Lower leg skin (tissue), 4 donors: Measurements from ENCODE around the gene CCDC18. TPM values are rescaled to one million over a fixed set of nuclear protein-coding genes. Genes with fewer than 3 reads are reported as not detected.
"Not testable (repeated sequence)": the region's sequence is repeated elsewhere in the genome, so short reads cannot be mapped to it uniquely, and the experiment has no call there.

Source experiments
- DNase-seq, 2 donors: peaks; one replicate each; pipeline ENCODE4 v3.0.0-alpha.2; 2019; ENCODE audit warnings: low spot score in 2 of 2
- H3K4me3 ChIP-seq: fragments of 200-600 bp; sonication (generic); 2 replicates; pipeline ENCODE4 v1.5.1; 2017; ENCODE audit warnings: mild to moderate bottlenecking, low read depth; ENCODE audit not compliant: poor library complexity, severe bottlenecking
- CTCF ChIP-seq, 3 donors: fragments of 450-650 bp; IDR thresholded peaks; one replicate each; pipeline ENCODE4 v1.5.1; 2016; ENCODE audit warnings: antibody characterized with exemption in 3 of 3, mild to moderate bottlenecking in 3 of 3, moderate library complexity in 2 of 3
- POLR2A ChIP-seq, 2 donors: fragments of 450-650 bp; IDR thresholded peaks; one replicate each; pipeline ENCODE4 v1.6.1; 2016 to 2017; ENCODE audit warnings: antibody characterized with exemption in 2 of 2, mild to moderate bottlenecking in 1 of 2, moderate library complexity in 1 of 2
- WGBS, 2 donors: methylation state at CpG; one replicate each; pipeline ENCODE4 v1.1.5; 2018; 5-methylcytosine and 5-hydroxymethylcytosine counted together
- intact Hi-C: fragments of 100-400 bp; cut with DNase I; formaldehyde crosslinking; loops from one replicate; pipeline ENCODE4 v1.15.0; 2023; ENCODE audit warnings: low total_unique reads
- total RNA-seq, 4 donors: library from RNA; depleted of rRNA; stranded (reverse); fragments of >200 nt; gene quantifications; one replicate each; pipeline ENCODE4 v1.1.0, GENCODE V29; 2016

Gene CCDC18
- total RNA-seq, 4 donors from 2014 or later = 5.8 to 8.9 (median 6.5) TPM

GRCh38 chr1:93256433-93256832 is 75.9 kb downstream of the CCDC18 start:
- WGBS, 2 donors = 93% methylated on average over 2 of the region's 2 CpGs

DNA sequence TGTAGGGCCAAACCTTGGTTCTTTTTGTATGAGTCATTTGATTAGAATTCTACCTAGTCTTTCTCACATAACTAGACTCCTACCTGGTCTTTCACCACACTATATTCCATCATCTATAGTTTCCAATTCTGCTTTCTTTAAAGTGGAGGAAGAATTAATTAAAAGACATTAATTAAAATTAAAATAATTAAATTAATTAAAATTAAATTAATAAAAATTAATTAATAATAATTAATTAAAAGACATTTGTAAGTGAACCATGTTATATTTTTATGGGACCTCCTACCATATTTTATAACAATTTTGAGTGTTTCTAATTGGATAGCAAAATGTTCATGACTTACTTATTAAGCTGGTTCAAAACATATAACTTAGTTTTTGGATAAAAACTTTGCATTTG is 77.4 kb downstream of the CCDC18 start:
- intact Hi-C loops = no loop called here
- TF ChIP-seq CTCF (IDR thresholded peaks at IDR 0.05) (no peak), POLR2A (IDR thresholded peaks at IDR 0.05) (no peak)
- H3K4me3 ChIP-seq = no peak overlapping the region
- no peak for DNase-seq

More at GRCh38 chr1:93256433-93256832, 75.9 kb downstream of the CCDC18 start:
- DNase-seq = no peak
- intact Hi-C loops = no loop called here
- no peak overlapping the region for H3K4me3 ChIP-seq
- TF ChIP-seq POLR2A (IDR thresholded peaks at IDR 0.05) (no peak), CTCF (IDR thresholded peaks at IDR 0.05) (no peak)

GRCh38 chr1:93260726-93261125 is 80.2 kb downstream of the CCDC18 start:
- H3K4me3 ChIP-seq, DNase-seq, intact Hi-C loops: not testable (repeated sequence)
- WGBS, 2 donors = 95 to 98% methylated on average over 3 of the region's 3 CpGs

- H3K4me3 ChIP-seq = no peak overlapping the region
- 100% methylated on average over 2 to 3 of the region's 3 CpGs for WGBS, 2 donors
- intact Hi-C loops = no loop called here
- DNase-seq = no peak
- TF ChIP-seq CTCF (IDR thresholded peaks at IDR 0.05) (no peak), POLR2A (IDR thresholded peaks at IDR 0.05) (no peak)
These were observed 82.1 kb downstream of the CCDC18 start for GRCh38 chr1:93262645-93263044.

- H3K4me3 ChIP-seq, DNase-seq, intact Hi-C loops: not testable (repeated sequence)
- WGBS, 2 donors = 96 to 98% methylated on average over 3 of the region's 3 CpGs
These were observed 88.4 kb downstream of the CCDC18 start for GRCh38 chr1:93268888-93269287.

GRCh38 chr1:93275262-93275633 is 94.7 kb downstream of the CCDC18 start:
- H3K4me3 ChIP-seq, DNase-seq, intact Hi-C loops: not testable (repeated sequence)
- WGBS, 2 donors = 98 to 100% methylated on average over 3 of the region's 3 CpGs

GRCh38 chr1:93275634-93276295 is 95.2 kb downstream of the CCDC18 start:
- no peak for DNase-seq
- TF ChIP-seq CTCF (IDR thresholded peaks at IDR 0.05) = no peak
- no peak for TF ChIP-seq POLR2A (IDR thresholded peaks at IDR 0.05)
- intact Hi-C loops = no loop called here
- no peak overlapping the region for H3K4me3 ChIP-seq
- 89 to 92% methylated on average over 5 of the region's 5 CpGs for WGBS, 2 donors

- H3K4me3 ChIP-seq, intact Hi-C loops, DNase-seq: not testable (repeated sequence)
- 41 to 67% methylated on average over 3 of the region's 3 CpGs for WGBS, 2 donors
These were observed 97.0 kb downstream of the CCDC18 start for GRCh38 chr1:93277530-93277929.
